HG03103 (cell line): Measurements from ENCODE around the gene MRPS18A.

Source experiments
- ATAC-seq: cut with Tn5 transposase; IDR thresholded peaks from one replicate; pipeline ENCODE4 v1.9.1; 2021; ENCODE audit warnings: low read depth; ENCODE audit not compliant: unreplicated experiment

Gene MRPS18A

DNA sequence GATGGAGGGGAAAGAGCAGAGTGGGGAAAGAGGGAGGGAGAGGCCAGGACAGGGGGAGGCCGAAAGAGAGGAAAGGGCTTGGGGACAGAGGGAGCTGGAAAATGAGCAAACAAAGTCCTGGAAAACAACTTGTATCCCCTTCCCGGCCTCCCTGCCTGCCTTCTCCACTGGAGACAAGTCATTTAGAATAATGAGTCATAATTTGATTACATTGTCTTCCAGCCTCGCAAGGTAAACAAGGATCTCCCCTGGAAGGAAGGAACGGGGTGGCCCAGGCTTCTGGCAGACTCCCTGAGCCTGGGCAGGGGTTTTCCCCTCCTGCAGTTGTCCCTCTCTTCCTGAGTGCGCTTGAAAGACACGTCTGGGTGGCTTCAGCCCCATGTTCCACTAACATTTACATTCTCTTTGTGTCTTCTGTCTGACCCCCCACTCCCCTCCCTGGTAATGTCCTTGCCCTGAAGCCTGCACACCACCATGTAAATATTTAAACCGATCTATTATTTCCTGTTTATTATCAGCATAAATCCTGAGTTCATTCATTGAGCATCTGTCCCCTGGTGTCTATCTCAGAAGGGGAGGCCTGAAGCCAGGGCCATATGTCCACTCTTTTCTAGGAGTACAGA, 12.1 kb upstream of the MRPS18A start:
- no peak for ATAC-seq

GRCh38 chr6:43698584-43699349, 11.2 kb upstream of the MRPS18A start:
- ATAC-seq: no peak

- ATAC-seq: no peak
These were observed 9.8 kb upstream of the MRPS18A start for GRCh38 chr6:43697421-43697820.

- ATAC-seq: no peak
These were observed 8.3 kb upstream of the MRPS18A start for GRCh38 chr6:43695967-43696291.

DNA sequence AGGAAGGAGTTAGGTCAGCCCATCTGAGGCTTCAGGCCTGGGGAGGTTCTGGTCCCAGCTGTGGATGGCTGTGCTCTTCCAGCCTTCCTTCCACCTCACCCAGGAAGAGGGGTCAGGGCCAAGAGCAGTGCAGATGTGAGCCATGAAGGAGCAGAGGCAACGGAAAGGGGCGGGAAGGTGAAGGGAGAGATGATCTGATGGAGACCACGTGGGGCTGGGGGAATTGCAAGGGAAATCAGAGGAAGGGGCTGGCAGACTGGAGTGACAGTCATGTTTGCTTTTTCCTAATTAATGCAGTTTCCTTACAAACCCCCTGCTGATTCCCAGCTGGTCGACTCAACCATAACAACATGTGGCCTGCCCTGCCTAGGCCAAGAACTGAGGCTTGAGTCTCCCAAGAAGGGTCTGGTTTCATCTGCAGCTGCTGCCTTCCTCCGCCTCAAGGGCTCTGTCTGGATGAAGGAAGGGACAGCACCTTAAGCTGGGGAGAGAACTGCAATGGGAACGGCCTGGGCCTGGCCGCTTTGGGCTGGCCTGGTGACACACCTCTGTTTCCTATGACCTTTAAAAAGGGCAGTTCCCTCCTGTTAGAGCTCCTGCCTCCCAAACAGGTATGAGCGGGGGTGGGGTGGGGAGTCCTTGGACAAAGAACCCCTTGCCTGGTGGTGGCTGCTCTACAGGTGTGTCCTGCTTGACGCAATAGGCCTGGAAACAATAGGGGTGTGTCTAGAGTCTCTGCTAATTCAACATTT, 7.8 kb upstream of the MRPS18A start:
- ATAC-seq: no peak

GRCh38 chr6:43689421-43689820, 1.8 kb upstream of the MRPS18A start:
- no peak for ATAC-seq

DNA sequence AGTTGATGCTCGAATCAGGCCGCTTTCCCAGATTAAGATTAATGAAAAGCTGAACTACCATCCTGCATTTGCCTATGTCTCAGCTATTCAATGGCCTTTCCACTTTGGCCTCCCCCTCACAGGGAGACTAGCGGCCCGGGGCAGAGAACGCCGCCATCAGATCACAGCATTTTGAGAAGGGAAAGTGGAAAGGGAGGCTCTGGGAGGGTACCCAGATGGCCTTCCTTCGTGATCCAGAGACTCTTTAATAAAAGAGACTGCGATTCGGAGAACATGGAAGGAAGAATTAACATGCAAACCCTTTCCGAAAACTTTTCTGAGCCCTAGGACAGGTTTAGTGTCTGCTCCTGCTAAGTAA, 533 bp downstream of the MRPS18A start:
- ATAC-seq: no peak

GRCh38 chr6:43683708-43684455, 3.7 kb downstream of the MRPS18A start:
- ATAC-seq: no peak

GRCh38 chr6:43682724-43683429, 4.7 kb downstream of the MRPS18A start:
- ATAC-seq: no peak

DNA sequence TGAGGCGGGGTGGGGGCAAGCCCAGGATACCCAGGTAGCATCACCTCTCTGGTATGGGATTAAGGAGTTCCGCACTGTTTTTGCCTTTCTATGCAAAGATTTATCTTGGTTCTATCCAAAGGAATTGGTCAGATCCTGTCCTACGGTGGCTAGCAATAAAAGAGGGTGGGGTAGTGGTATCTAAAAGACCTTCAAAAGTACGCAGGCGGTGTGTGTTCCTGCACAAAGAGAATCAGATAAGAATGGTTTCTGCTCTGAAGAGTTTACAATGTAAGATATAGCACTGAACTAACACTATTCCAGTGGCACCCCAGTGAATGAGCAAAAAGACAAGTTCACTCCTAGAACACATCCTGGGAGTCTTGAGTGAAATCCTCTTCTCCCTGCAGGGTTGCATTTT, 6.3 kb downstream of the MRPS18A start:
- ATAC-seq: no peak

- ATAC-seq: no peak
These were observed 7.0 kb downstream of the MRPS18A start for GRCh38 chr6:43680308-43681200.

DNA sequence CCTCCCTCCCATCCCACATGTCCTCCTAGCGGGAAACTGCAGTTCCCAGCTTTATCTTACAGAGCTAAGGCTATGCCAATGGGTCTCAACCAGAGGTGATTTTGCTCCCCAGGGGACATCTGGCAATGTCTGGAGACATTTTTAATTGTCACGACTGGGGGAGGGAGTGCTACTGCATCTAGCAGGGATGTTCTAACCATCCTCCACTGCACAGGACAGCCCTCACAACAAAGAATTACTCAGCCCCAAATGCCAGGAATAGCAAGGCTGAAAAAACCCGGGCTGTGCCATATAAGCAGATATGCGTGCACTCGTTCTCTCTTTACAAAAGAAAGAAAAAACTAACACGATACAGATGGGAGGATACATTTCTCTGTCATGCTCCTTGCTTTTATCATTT, 8.5 kb downstream of the MRPS18A start:
- no peak for ATAC-seq

DNA sequence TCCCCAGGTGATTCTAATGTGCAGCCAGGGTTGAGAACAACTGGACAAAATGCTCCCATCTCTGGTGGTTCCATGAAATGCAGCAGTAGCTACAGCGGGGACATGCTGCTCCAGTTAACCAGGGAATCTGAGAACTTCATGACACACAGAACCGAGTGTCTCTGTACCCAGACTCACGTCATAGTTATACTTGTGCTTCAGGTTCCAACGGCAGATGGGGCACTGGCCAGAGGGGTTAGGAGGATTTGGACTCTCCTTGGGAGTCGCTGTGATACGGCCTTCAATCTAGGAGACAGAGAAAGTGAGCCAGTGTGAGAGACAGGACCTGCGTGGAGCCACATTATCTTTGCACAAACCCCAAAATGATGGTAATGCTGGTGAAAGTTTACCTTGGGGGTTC, 9.2 kb downstream of the MRPS18A start:
- no peak for ATAC-seq

GRCh38 chr6:43677759-43678158, 9.8 kb downstream of the MRPS18A start:
- ATAC-seq: no peak

- no peak for ATAC-seq
These were observed 10.5 kb downstream of the MRPS18A start for GRCh38 chr6:43676962-43677606.

DNA sequence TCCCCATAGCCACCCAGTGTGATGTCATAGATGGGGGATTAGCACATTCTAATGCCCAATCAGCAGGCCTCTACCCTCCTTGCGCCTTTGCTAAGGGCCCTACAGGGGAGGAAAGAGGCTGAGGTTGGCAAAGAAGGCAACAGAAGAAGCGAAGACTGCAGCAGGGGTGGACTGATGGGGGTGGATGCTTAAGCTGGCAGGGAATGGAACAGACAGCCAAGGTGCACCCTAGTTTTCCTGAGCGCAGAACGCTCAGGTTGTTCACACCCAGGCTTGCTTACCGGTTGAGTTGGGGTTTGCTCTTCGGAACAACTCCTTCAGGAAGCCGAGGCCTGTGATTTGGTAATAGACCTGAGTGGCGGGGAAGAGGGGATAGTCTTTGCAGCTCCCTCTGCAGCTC, 12.7 kb downstream of the MRPS18A start:
- ATAC-seq: no peak

GRCh38 chr6:43674291-43674690, 13.3 kb downstream of the MRPS18A start:
- no peak for ATAC-seq

GRCh38 chr6:43673444-43674084, 14.0 kb downstream of the MRPS18A start:
- ATAC-seq: no peak
